ENCODE data around the gene DEPP1.

GRCh38 chr10:44990965-44991364 is 12.4 kb upstream of the DEPP1 start:
- TF ChIP-seq CTCF (IDR thresholded peaks at IDR 0.05) (no peak), EP300 (IDR thresholded peaks at IDR 0.05) (no peak), POLR2A (IDR thresholded peaks at IDR 0.05) (no peak)
